ENCODE data around the gene RASSF10.

The RASSF10 gene

GRCh38 chr11:12994476-12994875 lies 14.6 kb upstream of the RASSF10 start:
- DNase-seq (ENCODE audit: low read depth) = no peak

DNA sequence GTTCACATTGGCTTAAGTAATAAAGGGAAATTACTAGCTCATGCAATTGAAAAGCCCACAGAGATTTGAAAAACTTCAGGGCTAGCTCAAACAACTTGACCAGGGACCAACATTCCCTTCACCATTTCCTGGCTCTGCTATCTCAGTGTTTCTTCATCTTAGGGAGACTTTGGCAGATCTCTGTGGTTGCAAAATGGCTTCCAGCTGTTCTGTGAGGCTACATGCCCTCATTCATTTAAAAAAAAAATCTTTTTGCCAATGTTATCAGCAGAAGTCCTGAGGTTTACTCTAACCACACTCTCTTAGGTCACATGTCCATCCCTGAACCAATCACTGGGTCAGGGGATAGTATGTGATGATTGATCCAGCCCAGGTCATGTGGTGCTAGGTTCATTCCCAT lies 13.9 kb upstream of the RASSF10 start:
- DNase-seq (ENCODE audit: low read depth) = no peak

- no peak for DNase-seq (ENCODE audit: low read depth)
Measured at GRCh38 chr11:12995823-12996222, 13.3 kb upstream of the RASSF10 start.

DNA sequence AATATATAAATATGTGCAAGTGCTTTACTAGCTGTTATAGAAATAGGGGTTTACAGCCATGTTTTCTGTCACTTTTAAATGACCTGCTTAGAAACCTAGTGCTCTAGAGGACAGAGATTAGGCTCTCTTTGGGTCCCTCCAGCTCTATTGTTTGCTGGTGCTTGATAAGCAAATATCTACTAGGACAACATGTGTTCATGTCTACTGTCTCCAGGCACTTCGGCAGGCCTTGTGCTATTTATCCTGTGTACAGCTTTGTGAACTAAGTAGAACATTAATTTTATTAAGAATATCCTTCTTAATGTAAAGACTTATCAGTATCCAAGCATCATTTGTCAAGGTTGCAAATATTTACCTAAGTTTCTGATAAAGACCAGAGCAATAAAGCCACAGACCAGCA lies 11.9 kb upstream of the RASSF10 start:
- DNase-seq (ENCODE audit: low read depth) = no peak

DNA sequence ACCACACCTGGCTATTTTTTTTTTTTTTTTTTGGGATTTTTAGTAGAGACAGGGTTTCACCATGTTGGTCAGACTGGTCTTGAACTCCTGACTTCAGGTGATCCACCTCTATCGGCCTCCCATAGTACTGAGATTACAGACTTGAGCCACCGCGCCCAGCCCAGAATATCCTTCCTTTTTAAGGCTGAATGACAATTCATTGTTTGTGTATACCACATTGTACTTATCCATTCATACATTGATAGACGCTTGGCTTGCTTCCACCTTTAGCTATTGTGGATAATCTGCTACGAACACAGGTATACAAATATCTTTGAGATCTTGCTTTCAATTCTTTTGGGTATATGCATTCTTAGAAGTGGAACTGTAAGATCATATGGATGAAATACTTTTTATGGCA lies 10.8 kb upstream of the RASSF10 start:
- DNase-seq (ENCODE audit: low read depth) = no peak

DNA sequence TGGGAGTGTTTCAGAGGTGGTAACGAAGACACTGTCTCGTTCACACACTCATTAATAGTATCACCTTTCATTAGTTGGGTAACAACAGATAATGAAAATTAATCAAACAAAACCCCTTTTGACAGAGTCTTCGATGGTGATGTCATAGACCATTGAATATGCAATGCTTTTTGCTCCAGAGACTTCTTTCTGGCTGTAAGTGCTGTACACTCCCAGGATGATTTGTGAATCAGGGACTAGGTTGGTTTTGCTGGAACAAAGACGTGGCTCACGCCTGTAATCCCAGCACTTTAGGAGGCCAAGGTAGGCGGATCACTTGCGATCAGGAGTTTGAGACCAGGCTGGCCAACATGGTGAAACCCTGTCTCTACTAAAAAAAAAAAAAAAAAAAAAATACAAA lies 9.5 kb upstream of the RASSF10 start:
- no peak for DNase-seq (ENCODE audit: low read depth)

DNA sequence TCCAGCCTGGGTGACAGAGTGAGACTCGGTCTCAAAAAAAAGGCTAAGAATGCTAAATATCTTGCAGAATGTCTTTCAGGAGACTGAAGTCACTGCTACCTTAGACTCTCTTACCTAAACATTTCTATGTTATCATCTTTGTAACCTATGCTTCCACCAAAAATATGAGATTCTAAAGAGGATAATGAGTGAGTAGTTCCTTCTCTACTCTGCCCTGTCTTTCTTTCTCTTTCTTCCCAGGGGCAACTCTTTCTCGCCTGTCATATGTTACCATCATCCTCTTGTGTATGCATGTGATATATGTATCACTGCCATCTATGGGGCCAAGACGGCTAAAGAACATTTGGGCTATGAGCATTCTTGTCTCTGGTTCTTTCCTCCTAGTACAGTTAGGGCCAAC lies 9.0 kb upstream of the RASSF10 start:
- no peak for DNase-seq (ENCODE audit: low read depth)

- DNase-seq (ENCODE audit: low read depth) = no peak
Measured at GRCh38 chr11:13000721-13001120, 8.4 kb upstream of the RASSF10 start.

- no peak for DNase-seq (ENCODE audit: low read depth)
Measured at GRCh38 chr11:13003736-13004493, 5.2 kb upstream of the RASSF10 start.

DNA sequence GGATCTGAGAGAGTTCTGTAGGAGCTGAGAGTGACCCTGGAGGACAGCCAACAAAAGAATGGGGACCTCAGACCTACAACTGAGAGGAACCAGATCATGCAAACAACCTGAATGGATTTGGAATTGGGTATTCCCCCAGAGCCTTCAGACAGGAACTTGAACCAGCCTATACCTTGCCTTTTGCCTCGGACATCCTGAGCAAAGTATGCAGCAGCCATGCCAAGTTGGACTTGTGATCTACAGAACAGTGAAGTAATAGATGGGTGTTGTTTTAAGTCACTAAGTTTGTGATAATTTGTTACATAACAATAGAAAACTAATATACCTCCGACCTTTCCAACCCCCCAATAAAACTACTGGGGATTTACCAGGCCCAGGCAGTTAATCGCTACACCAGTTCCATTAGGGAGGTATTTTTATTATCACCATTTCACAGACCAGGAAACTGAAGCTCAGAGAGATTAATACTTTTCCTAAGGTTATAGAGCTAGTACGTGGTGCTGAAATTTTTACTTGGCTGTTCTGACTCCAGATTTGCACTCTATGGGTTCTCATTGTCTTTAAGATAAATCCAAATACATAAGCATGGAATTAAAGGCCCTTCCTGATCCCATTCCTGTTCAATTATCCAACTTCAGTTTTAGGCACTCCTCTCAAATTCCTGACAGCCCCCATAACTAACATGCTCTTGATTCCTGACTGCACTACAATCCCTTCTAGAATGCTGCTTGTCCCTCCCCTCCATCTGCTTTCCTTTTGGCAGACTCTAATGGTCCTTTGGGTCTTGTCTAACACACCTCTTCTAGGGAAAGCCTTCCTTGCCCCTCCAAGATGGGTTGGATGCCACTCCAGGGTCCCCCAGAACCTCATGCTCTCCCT lies 1.7 kb upstream of the RASSF10 start:
- DNase-seq (ENCODE audit: low read depth) = no peak

GRCh38 chr11:13008061-13008435 lies 1.1 kb upstream of the RASSF10 start:
- no peak for DNase-seq (ENCODE audit: low read depth)

- no peak for DNase-seq (ENCODE audit: low read depth)
Measured at GRCh38 chr11:13009476-13009920, 382 bp downstream of the RASSF10 start.

DNA sequence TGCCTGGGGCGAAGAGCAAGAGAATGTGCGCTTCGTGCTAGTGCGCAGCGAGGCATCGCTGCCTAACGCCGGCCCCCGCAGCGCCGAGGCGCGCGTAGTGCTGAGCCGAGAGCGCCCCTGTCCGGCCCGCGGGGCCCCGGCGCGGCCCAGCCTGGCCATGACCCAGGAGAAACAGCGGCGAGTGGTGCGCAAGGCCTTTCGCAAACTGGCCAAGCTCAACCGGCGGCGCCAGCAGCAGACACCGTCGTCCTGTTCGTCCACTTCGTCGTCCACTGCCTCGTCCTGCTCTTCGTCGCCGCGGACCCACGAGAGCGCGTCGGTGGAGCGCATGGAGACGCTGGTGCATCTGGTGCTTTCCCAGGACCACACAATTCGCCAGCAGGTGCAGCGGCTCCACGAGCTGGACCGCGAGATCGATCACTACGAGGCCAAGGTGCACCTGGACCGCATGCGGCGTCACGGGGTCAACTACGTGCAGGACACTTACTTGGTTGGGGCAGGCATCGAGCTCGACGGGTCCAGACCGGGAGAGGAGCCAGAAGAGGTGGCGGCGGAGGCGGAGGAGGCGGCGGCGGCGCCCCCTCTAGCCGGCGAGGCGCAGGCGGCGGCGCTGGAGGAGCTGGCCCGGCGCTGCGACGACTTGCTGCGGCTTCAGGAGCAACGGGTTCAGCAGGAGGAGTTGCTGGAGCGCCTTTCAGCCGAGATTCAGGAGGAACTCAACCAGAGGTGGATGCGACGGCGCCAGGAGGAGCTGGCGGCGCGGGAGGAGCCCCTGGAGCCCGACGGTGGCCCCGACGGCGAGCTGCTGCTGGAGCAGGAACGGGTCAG lies 1.0 kb downstream of the RASSF10 start:
- no peak for DNase-seq (ENCODE audit: low read depth)

- no peak for DNase-seq (ENCODE audit: low read depth)
Measured at GRCh38 chr11:13010749-13011465, 1.8 kb downstream of the RASSF10 start.

GRCh38 chr11:13011466-13012055 lies 2.4 kb downstream of the RASSF10 start:
- DNase-seq (ENCODE audit: low read depth) = no peak

- DNase-seq (ENCODE audit: low read depth) = no peak
Measured at GRCh38 chr11:13012056-13012661, 3.0 kb downstream of the RASSF10 start.

GRCh38 chr11:13013054-13013488 lies 4.0 kb downstream of the RASSF10 start:
- DNase-seq (ENCODE audit: low read depth) = no peak

GRCh38 chr11:13015753-13016152 lies 6.6 kb downstream of the RASSF10 start:
- no peak for DNase-seq (ENCODE audit: low read depth)

DNA sequence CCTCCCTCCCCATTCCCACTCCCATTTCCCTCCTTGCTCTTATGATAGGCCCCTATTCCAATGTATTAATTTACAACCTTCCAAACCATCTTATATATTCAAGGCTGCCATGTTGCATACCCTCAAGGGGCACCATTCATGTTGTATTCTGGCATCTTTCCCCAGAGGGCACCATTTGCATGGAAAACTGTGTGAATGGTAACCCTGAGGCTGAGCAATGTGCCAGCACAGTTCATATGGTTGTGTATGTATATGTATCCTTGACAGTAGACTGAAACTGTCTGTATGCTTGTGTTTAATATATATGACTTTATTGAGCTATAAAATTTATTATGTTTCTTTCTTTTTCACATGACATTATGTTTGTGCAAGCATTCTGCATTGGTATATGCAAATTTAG lies 7.3 kb downstream of the RASSF10 start:
- DNase-seq (ENCODE audit: low read depth) = no peak

GRCh38 chr11:13019313-13019712 lies 10.2 kb downstream of the RASSF10 start:
- no peak for DNase-seq (ENCODE audit: low read depth)

- no peak for DNase-seq (ENCODE audit: low read depth)
Measured at GRCh38 chr11:13023423-13023822, 14.3 kb downstream of the RASSF10 start.

Measured in activated T-helper 9 cell treated with anti-CD3 and anti-CD28 coated beads, Interleukin-2, amount 50 U/mL, for 16 hours (primary cell).